Fibroblast of lung (primary cell): ENCODE data around the gene ANKRD13D. TPM values are rescaled to one million over a fixed set of nuclear protein-coding genes. Genes with fewer than 3 reads are reported as not detected.

Experiments used
- DNase-seq, 2 donors: peaks; one replicate each; pipeline versions ENCODE4 v3.0.0 to v3.0.0-alpha.2; 2010; ENCODE audit warnings: low read depth in 2 of 2
- H2AFZ ChIP-seq: 2 replicates; pipeline ENCODE4 v1.5.1; 2012; ENCODE audit warnings: low read length, control low read depth, inconsistent platforms
- H3K27ac ChIP-seq: 2 replicates; pipeline ENCODE4 v1.5.1; 2011; ENCODE audit warnings: low read length, control low read depth; ENCODE audit not compliant: insufficient read depth
- H3K27me3 ChIP-seq: 2 replicates; pipeline ENCODE4 v1.5.1; 2011; ENCODE audit warnings: mild to moderate bottlenecking, low read length; ENCODE audit not compliant: control insufficient read depth, insufficient read depth
- H3K36me3 ChIP-seq: 2 replicates; pipeline ENCODE4 v1.5.1; 2011; ENCODE audit warnings: low read length; ENCODE audit not compliant: control insufficient read depth, insufficient read depth
- H3K4me1 ChIP-seq: 2 replicates; pipeline ENCODE4 v1.5.1; 2011; ENCODE audit warnings: low read length; ENCODE audit not compliant: control insufficient read depth, insufficient read depth; ENCODE audit errors: extremely low read depth
- H3K4me2 ChIP-seq: 2 replicates; pipeline ENCODE4 v1.5.1; 2011; ENCODE audit warnings: low read length, control low read depth; ENCODE audit not compliant: insufficient read depth; ENCODE audit errors: extremely low read depth
- H3K4me3 ChIP-seq, 4 experiments: fragments of 200-600 bp in 1 of 4; sonication (generic) in 1 of 4; replicated peaks in 1 of 4; 2 replicates each; pipeline ENCODE4 v1.5.1; 2011 to 2016; ENCODE audit warnings: low read length in 4 of 4, low read depth in 3 of 4, mild to moderate bottlenecking in 3 of 4, control low read depth in 2 of 4, inconsistent platforms in 1 of 4, mixed read lengths in 1 of 4; ENCODE audit not compliant: insufficient read depth in 1 of 4; ENCODE audit errors: control extremely low read depth in 1 of 4
- H3K79me2 ChIP-seq: 2 replicates; pipeline ENCODE4 v1.5.1; 2012; ENCODE audit warnings: mild to moderate bottlenecking, low read length, inconsistent platforms; ENCODE audit not compliant: control insufficient read depth, insufficient read depth
- H3K9ac ChIP-seq: 2 replicates; pipeline ENCODE4 v1.5.1; 2011; ENCODE audit warnings: mild to moderate bottlenecking, low read length, control low read depth; ENCODE audit not compliant: insufficient read depth
- H3K9me3 ChIP-seq: 2 replicates; pipeline ENCODE4 v1.5.1; 2012; ENCODE audit warnings: low read depth, low read length; ENCODE audit not compliant: control insufficient read depth, insufficient read depth
- H4K20me1 ChIP-seq: 2 replicates; pipeline ENCODE4 v1.5.1; 2011; ENCODE audit warnings: low read length; ENCODE audit not compliant: control insufficient read depth, insufficient read depth; ENCODE audit errors: extremely low read depth
- EZH2 ChIP-seq: IDR thresholded peaks from 2 replicates; pipeline ENCODE4 v1.5.1; 2012; ENCODE audit warnings: low read length, control low read depth, mild to moderate bottlenecking; ENCODE audit errors: missing control alignments
- polyA plus RNA-seq, 2 donors: library from polyadenylated mRNA; depleted of rRNA in 1 of 2; stranded (reverse) in 1 of 2; unstranded in 1 of 2; fragments of >200 nt; gene quantifications; 2 replicates each; pipeline ENCODE4 v1.2.1, GENCODE V29; 2011 to 2012; ENCODE audit warnings: missing spikeins in 1 of 2
- total RNA-seq: library from RNA; depleted of rRNA; stranded (reverse); fragments of >200 nt; gene quantifications from 2 replicates; pipeline ENCODE4 v1.2.1, GENCODE V29; 2014
- TF ChIP-seq, protein P1 (sequence below), 2 donors: IDR thresholded peaks in 1 of 2; conservative IDR thresholded peaks in 1 of 2; 1 replicate in 1 of 2; 2 replicates in 1 of 2; pipeline ENCODE4 v1.5.1; 2011 to 2012; ENCODE audit warnings: low read length in 2 of 2, control low read depth in 1 of 2, inconsistent platforms in 1 of 2, low read depth in 1 of 2, mild to moderate bottlenecking in 1 of 2

Gene ANKRD13D
- total and polyA plus RNA-seq, 2 donors (not counting 1 experiment from before 2014, with no cell fraction given) = 11.5 to 45.4 TPM

DNA sequence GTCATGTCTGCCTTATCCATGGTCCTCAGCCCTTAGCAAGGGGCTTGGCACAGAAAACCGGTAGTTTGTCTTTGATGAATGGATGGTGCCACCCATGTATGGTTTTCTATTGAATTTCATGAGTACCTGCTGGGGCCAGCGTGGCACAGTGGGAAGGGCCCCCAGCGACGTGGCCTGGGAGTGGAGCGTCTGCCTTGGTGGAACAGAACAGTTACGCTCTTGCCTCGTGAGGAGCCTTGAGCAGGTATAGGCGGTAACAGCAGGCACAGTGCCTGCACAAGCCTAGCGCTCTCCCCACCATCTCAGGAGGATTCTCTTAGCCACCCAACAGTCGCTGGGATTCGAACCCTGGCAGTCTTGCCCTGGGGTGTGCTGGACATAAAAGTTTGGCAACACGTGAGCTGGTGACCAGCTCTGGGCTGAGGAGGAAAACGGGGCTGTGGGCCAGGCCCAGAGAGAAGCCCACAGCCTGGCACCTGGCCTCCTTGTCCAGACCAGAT, 11.2 kb downstream of the ANKRD13D start:
- Histone ChIP-seq H4K20me1 (no peaks in the 10 kb centered on the region), H3K4me1 (peaks cover 9% of the 10 kb centered on the region), H3K36me3 (peaks cover 11% of the 10 kb centered on the region), H3K27me3 (no peaks in the 10 kb centered on the region), H3K27ac (no peak overlapping the region), H3K4me2 (no peak overlapping the region), H3K9ac (no peak overlapping the region), H3K4me3 (no peak overlapping the region), H3K79me2 (no peaks in the 10 kb centered on the region), H3K9me3 (no peaks in the 10 kb centered on the region), H2AFZ (no peak overlapping the region)
- no peak for DNase-seq
- TF ChIP-seq EZH2 = no peak
- TF ChIP-seq, protein P1, sequence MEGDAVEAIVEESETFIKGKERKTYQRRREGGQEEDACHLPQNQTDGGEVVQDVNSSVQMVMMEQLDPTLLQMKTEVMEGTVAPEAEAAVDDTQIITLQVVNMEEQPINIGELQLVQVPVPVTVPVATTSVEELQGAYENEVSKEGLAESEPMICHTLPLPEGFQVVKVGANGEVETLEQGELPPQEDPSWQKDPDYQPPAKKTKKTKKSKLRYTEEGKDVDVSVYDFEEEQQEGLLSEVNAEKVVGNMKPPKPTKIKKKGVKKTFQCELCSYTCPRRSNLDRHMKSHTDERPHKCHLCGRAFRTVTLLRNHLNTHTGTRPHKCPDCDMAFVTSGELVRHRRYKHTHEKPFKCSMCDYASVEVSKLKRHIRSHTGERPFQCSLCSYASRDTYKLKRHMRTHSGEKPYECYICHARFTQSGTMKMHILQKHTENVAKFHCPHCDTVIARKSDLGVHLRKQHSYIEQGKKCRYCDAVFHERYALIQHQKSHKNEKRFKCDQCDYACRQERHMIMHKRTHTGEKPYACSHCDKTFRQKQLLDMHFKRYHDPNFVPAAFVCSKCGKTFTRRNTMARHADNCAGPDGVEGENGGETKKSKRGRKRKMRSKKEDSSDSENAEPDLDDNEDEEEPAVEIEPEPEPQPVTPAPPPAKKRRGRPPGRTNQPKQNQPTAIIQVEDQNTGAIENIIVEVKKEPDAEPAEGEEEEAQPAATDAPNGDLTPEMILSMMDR (conservative IDR thresholded peaks at IDR 0.05 in 1 of 2, IDR thresholded peaks at IDR 0.05 in 1 of 2; ENCODE audit: low read depth in 1 of 2, low read length in 2 of 2) = no peak

DNA sequence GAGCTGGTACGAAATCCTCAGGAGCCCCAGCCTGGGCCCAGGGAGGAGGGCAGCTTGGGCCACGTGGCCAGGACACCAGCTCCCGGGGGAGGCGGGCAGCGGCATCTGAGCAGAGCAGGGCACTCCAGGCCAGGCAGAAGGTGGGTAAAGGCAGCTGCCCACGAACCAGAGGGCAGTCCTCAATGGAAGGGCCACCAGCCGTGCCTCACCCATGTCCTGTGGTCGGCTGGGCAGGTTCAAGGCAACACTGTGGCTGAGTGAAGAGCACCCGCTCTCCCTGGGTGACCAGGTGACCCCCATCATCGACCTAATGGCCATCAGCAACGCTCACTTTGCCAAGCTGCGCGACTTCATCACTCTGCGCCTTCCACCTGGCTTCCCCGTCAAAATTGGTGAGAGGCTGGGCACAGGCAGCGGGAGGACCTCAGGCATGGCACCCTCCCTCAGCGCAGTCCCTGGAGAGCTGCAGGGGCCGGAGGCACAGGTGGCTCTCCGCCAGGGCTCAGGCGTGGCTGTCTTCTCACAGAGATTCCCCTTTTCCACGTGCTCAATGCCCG, 11.7 kb downstream of the ANKRD13D start:
- Histone ChIP-seq H3K4me2 (no peak overlapping the region), H4K20me1 (no peaks in the 10 kb centered on the region), H3K27ac (no peak overlapping the region), H3K79me2 (no peaks in the 10 kb centered on the region), H3K36me3 (peaks cover 11% of the 10 kb centered on the region), H3K9ac (no peak overlapping the region), H3K9me3 (no peaks in the 10 kb centered on the region), H3K4me1 (peaks cover 9% of the 10 kb centered on the region), H3K4me3 (no peak overlapping the region), H3K27me3 (no peaks in the 10 kb centered on the region), H2AFZ (no peak overlapping the region)
- no peak for DNase-seq
- TF ChIP-seq EZH2 = no peak
- TF ChIP-seq, protein P1 (conservative IDR thresholded peaks at IDR 0.05 in 1 of 2, IDR thresholded peaks at IDR 0.05 in 1 of 2; ENCODE audit: low read depth in 1 of 2, low read length in 2 of 2) = no peak

- peaks cover 9% of the 10 kb centered on the region for H3K4me1 ChIP-seq
- no peak overlapping the region for H3K4me2 ChIP-seq
- no peaks in the 10 kb centered on the region for H3K9me3 ChIP-seq
- H3K27me3 ChIP-seq = no peaks in the 10 kb centered on the region
- H3K79me2 ChIP-seq = no peaks in the 10 kb centered on the region
- H3K4me3 ChIP-seq = no peak overlapping the region
- H3K9ac ChIP-seq = no peak overlapping the region
- no peak overlapping the region for H3K27ac ChIP-seq
- no peak for DNase-seq
- peaks cover 11% of the 10 kb centered on the region for H3K36me3 ChIP-seq
- no peak overlapping the region for H2AFZ ChIP-seq
- H4K20me1 ChIP-seq = no peaks in the 10 kb centered on the region
- TF ChIP-seq EZH2 = no peak
- TF ChIP-seq, protein P1 (conservative IDR thresholded peaks at IDR 0.05 in 1 of 2, IDR thresholded peaks at IDR 0.05 in 1 of 2; ENCODE audit: low read depth in 1 of 2, low read length in 2 of 2) = no peak
Measured at GRCh38 chr11:67301313-67301921, 12.3 kb downstream of the ANKRD13D start.
